Stimulated activated CD8-positive, alpha-beta memory T cell treated with anti-CD3 and anti-CD28 coated beads, Interleukin-12 subunit alpha, Interleukin-12 subunit beta, amount 100 ng/mL, for 4 hours (primary cell): ENCODE data around the gene SLC44A1.

Experiments
- DNase-seq: peaks from one replicate; pipeline ENCODE4 v3.0.0-alpha.2; 2020; ENCODE audit warnings: low read depth

SLC44A1 gene

GRCh38 chr9:105432247-105432842 lies 187.9 kb downstream of the SLC44A1 start:
- no peak for DNase-seq

- DNase-seq = no peak
These were observed 191.0 kb downstream of the SLC44A1 start for GRCh38 chr9:105435453-105435852.

GRCh38 chr9:105436783-105437182 lies 192.3 kb downstream of the SLC44A1 start:
- DNase-seq = no peak

GRCh38 chr9:105437704-105438103 lies 193.3 kb downstream of the SLC44A1 start:
- DNase-seq = no peak

- no peak for DNase-seq
These were observed 193.8 kb downstream of the SLC44A1 start for GRCh38 chr9:105438141-105438806.

GRCh38 chr9:105439428-105439827 lies 195.0 kb downstream of the SLC44A1 start:
- no peak for DNase-seq

- no peak for DNase-seq
These were observed 197.2 kb downstream of the SLC44A1 start for GRCh38 chr9:105441616-105442160.

- no peak for DNase-seq
These were observed 198.7 kb downstream of the SLC44A1 start for GRCh38 chr9:105443121-105443520.

- no peak for DNase-seq
These were observed 199.7 kb downstream of the SLC44A1 start for GRCh38 chr9:105444130-105444529.

- no peak for DNase-seq
These were observed 200.9 kb downstream of the SLC44A1 start for GRCh38 chr9:105445203-105445881.

GRCh38 chr9:105447386-105447813 lies 202.9 kb downstream of the SLC44A1 start:
- no peak for DNase-seq

GRCh38 chr9:105447814-105448812 lies 203.7 kb downstream of the SLC44A1 start, which contains the start of gene FSD1L:
Gene FSD1L, plus strand, starts transcription at chr9:105448034. Its CDS starts 187 bp downstream, at chr9:105448221.
- peak; percentile 63 for DNase-seq

- DNase-seq = no peak
These were observed 204.6 kb downstream of the SLC44A1 start for GRCh38 chr9:105449081-105449480.

- no peak for DNase-seq
These were observed 207.7 kb downstream of the SLC44A1 start for GRCh38 chr9:105452185-105452584.

- DNase-seq = no peak
These were observed 211.5 kb downstream of the SLC44A1 start for GRCh38 chr9:105455836-105456475.

GRCh38 chr9:105457560-105458294 lies 213.3 kb downstream of the SLC44A1 start:
- DNase-seq = no peak

- DNase-seq = no peak
These were observed 214.0 kb downstream of the SLC44A1 start for GRCh38 chr9:105458404-105458803.

- no peak for DNase-seq
These were observed 214.9 kb downstream of the SLC44A1 start for GRCh38 chr9:105459336-105459735.

- no peak for DNase-seq
These were observed 222.5 kb downstream of the SLC44A1 start for GRCh38 chr9:105466898-105467455.

GRCh38 chr9:105468875-105469274 lies 224.4 kb downstream of the SLC44A1 start:
- no peak for DNase-seq
